GM19372 (cell line): Measurements from ENCODE around the gene ZNF32.

Experiments used
- ATAC-seq: cut with Tn5 transposase; IDR thresholded peaks from one replicate; pipeline ENCODE4 v1.9.1; 2021; ENCODE audit warnings: mild to moderate bottlenecking, low read depth, moderate library complexity; ENCODE audit not compliant: unreplicated experiment

Gene ZNF32, protein sequence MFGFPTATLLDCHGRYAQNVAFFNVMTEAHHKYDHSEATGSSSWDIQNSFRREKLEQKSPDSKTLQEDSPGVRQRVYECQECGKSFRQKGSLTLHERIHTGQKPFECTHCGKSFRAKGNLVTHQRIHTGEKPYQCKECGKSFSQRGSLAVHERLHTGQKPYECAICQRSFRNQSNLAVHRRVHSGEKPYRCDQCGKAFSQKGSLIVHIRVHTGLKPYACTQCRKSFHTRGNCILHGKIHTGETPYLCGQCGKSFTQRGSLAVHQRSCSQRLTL

DNA sequence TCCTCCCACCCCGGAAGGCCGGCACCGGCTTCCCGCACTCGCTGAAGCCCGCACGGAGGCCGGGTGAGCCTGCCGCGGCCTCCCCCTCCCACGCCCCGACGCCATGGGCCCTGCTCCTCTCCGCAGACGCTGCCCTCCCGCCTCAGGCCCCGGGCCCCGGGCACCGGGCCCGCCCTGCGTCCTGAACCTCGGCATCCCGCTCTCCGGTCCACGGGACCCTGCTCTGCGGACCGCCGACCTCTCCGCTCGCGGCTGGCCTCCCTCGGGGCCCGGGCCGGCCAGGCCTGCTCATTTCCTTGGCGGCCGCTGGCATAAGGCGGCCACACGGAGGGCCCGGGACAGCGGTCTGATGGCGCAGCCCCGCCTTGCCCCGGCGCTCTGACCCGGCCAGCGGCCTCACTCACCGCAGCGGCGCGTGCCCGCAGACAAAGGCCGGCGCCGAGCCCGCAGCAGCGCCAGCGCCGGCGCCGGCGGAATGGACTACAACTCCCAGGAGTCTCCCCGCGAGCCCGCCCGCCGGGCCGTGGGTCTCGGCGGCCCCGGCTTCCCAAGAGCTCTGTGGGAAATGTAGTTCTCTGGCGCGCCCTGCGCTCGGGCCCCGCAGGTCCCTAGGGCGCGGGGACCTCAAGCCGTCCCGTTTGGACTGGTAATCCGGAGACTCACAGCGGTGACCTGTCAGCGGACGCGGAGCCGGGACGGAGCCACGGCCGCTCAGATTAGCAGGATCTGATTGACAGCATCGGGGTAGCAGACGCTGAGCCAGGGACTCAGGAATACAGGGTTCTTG, at the start of gene ZNF32:
ZNF32 (minus strand) TSS at position 484 of the 787 bp plus-strand sequence. CDS start 2,748 bp downstream, outside the sequence.
- ATAC-seq, result peak; percentile 99

GRCh38 chr10:43698156-43698555, 49.5 kb upstream of the ZNF32 start:
- ATAC-seq, result no peak

DNA sequence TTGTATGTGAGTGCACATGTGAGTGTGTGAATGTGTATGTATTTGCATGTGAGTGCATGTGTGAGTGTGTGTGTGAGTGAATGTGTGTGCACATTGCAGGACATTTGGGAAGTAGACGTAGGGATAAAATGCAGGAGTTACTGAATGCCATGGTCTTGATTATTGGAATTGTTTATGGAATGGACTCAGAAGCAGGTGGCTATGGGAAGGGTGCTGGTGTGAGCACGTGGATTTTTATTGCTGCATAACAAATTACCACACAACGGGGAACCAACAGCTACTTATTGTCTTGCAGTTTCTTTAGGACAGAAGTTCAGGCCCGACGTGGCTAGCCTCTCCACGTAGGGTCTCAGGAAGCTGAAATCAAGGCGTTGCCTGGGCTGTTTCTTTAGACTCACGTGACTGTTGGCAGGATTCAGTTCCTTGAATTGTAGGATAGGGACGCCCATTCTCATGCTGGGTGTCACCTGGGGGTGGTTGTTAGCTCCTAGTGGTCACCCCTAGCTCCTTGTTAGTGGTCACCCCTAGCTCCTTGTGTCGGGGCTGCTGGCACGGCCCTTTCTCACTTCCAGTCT, 48.3 kb upstream of the ZNF32 start:
- no peak for ATAC-seq

DNA sequence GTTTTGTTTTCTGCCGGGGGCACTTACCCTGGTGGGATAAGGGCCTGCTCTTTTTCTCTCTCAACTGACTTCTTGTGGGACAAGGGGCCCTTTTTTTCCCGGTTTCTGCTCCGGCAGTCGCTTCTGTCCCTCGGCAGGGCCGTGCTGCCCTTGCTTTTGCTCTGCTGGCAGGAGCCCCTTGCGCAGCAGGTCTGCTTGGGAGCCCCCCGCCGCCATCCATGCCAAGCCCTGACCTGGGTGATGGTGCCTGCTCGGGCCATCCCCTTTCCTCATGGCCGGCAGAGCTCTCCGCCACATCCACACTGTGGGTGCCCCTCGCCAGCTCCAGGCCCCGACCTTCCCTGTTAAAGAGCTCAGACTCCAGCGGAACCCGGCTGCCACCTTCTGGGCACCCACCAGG, 47.0 kb upstream of the ZNF32 start:
- ATAC-seq, result no peak

GRCh38 chr10:43695321-43695720, 46.6 kb upstream of the ZNF32 start:
- no peak for ATAC-seq

GRCh38 chr10:43694526-43694925, 45.8 kb upstream of the ZNF32 start:
- no peak for ATAC-seq

- ATAC-seq, result no peak
Observed at GRCh38 chr10:43693602-43694001, 44.9 kb upstream of the ZNF32 start.

DNA sequence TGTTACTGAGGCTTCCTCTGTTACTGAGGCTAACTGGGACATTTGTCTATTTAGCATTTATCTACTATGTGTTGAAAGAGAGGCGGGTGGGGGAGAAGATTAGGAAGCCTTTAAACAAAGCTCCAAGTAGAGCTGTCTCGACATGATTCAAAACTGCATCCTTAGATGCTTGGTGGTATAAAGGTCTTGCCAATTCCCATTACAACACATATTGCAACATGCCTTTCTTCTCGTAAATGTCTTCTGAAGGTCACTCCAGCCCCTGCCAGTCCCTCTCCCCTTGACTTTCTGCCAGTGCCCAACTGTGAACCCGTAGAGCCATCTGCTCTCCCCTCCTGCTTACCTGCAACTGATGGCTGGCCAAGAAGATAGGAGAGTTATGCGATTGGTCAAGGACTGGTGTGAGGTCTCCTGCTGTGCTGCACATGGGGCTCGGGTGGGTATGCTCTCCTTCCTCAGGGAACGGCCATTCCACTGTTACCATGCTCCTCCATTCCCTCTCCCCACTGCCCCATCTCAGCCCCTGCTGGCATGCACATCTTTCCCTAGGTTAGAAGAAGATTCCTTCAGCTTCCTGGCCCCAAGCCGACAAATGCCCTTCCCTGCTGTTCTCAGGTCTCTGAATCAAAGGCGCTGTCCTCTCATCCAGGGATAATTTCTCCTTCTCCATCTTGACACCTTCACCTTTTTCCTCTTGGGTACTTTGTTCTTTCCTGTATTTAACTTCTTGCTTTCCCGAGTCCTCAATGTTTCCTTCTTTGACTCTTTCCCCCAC, 43.6 kb upstream of the ZNF32 start:
- no peak for ATAC-seq

DNA sequence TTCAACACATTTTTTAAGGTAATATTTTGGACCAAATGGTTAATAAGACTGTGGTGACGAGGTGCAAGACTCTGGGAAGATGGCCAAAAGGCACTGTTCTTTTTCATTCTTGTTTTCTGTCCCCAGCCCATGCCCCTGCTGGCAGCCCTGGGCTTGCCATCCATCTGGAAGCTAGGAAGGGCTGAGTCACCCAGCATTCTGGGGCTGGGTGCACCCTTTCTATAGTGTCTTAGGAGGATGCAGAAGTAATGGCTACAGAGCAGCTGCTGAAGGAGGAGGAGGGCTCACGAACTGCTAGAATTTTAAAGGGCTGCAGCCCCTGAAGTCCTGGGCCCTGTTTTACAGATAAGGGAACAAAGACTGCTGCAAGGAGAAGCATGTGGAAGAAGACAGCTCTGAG, 42.8 kb upstream of the ZNF32 start:
- no peak for ATAC-seq

DNA sequence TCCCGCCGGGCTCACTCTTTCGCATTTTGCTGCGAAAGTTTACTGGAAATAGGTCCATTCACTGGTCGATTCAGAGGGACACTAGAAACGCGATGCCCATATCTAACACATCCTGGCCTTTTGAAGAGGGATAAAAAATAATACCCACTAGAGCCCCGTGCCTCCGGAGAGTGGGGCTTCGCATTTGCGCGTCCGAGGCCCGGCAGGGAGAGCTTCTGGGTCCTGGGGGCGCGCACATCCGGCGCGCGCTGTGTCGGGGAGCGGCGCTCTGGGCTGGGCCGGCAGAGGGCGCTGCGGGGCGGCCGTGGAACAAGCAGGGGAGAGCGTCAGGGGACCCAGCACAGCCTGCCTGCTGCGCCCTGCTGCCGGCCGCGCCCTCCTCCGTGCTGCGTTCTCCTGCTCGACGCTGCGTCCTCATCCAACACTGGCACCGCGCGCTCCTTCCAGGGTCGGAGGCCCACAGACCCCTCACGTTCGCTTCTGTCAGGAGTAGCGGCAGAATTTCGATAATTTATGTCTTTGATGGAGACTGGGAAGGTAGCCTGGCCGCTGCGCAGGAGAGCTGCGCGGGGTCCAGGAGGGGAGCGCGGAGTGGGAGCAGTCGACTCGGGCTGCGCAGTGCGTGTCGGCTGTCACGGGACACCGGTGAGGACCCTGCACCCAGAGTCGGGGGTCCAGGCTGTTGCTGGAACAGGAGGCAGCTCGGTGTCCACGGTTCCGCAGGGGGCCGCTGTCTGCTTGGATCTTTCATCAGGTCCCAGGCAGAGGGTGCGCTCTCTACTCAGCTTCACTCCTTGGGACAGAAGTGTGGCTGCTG, 41.5 kb upstream of the ZNF32 start:
- peak; percentile 100 for ATAC-seq

DNA sequence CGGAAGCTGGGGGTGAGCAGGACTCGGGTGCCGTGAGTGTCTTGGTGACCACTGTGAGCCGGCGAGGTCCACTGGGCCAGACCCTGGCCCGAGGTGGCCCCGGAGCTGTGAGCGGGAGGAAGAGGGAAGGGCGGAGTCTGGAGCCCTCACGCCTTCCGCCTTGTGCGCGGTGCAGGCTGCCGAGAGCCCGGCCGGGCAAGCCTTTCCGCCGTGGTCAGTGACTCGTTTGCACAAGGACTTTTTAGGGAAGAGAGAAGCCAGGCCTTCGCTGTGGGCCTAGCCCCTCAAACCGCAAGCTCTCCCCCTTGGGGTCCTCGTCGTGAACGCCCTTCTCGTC, 40.9 kb upstream of the ZNF32 start:
- ATAC-seq, result peak; percentile 51

DNA sequence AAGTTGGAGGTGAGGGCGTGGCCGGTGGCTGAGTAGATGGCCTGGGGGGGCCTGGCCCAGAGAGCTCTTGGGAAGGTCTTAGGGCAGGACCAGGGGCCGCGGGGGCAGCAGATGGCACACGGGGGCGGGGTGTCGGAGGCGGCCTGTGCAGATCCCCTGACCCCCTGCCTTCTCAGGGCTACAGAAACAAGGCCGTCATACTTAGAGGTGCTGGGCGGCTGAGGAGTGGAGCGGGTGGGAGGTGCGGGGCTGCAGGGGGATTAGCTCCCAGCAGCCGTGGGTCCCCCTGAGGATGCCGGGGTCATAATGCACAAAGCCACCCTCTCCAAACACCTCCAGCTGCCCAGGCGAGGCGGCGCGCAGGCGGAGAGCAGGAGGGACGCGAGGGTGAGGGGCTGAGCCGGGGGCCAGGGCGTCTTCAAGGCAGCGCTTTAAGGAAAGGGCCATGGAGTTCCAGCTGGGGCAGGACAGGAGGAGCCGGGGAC, 40.4 kb upstream of the ZNF32 start:
- no peak for ATAC-seq

GRCh38 chr10:43688348-43688892, 39.7 kb upstream of the ZNF32 start:
- ATAC-seq, result no peak

GRCh38 chr10:43687373-43687772, 38.7 kb upstream of the ZNF32 start:
- ATAC-seq, result no peak

- ATAC-seq, result no peak
Observed at GRCh38 chr10:43686414-43686813, 37.7 kb upstream of the ZNF32 start.

DNA sequence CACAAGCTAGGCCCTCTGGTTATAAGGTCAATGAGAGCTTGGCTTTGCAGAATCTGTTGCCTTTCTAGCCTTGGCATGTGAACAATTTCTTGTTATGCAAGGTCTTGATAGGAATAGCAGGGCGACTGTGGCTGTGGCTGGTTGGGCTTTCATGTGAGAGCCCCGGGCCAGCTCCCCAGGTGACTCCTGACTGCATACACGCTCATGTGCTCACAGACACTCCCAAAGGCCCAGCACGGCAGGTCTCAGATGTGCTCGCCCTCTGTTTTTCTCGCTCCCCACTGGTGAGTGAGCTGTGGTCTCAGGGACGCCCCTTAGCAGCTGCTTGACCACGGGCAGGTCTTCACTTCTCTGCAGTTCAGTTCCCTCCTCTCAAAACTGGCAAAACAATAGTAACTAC, 37.1 kb upstream of the ZNF32 start:
- ATAC-seq, result no peak

GRCh38 chr10:43684292-43684559, 35.5 kb upstream of the ZNF32 start:
- no peak for ATAC-seq

DNA sequence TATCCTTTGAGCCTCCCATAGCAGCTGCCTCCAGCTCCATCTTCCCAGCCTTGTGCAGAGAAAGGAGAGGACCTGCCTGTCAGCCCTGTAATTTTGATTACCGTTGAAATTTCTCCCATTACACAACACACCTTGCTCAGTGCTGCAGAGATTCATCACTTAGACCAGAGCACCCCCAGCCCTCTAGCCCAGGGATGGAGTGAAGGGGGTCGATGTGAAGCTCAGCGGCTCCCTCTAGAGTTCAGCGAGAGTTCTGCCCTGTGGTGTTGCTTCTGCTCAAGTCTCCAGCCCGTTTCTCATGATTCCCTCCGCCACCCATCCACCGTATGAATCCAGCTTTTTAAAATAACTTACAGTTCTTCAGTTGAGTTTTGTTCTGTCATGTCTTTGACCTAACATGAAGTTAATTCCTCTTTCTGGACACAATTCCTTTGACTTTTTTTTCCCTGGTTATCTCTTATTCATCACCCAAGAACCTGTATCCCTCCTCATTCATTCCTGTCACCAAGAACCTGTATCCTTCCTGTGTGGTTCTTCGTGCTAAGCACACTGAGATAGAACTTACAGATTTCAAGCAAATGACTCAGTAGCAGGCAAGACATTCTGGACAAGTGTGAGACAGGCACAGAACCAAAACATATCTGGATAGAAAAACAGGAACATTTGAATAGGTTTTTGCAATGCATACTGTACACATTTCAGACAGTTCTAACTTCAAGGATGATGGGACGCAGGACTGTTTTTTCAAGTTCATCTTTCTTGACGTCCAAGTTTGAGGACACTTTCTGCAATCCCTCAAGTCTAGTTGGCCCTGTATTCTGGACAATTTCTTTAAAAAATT, 35.0 kb upstream of the ZNF32 start:
- no peak for ATAC-seq

DNA sequence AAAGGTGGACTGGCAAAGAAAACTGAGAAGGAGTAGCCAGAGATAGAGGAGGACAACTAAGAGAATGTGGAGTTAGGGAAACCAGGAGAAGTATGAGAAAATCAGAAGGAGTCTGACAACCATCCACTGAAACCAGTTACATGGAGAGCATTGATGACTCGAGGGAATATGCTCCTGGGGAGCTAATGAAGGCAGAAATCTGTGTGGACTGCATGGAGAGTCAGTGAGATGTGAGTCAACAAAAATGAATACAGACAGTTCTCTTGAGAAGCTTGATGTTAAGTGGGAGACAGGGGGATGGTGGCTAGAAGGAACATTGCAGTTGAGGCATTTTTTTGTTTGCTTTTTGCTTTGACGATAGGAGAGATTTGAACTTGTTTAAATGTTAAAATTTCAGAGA, 34.3 kb upstream of the ZNF32 start:
- no peak for ATAC-seq
